ENCODE results near the gene STING1. TPM values are rescaled to one million over a fixed set of nuclear protein-coding genes. Genes with fewer than 3 reads are reported as not detected.
A peak's percentile ranks its signal among the peaks of the same experiment; 100 is the strongest.

STING1 gene
- total RNA-seq, 1 donor from 2014 or later, result 0.07 TPM

GRCh38 chr5:139475865-139476617, 6.5 kb downstream of the STING1 start:
- H3K27me3 Mint-ChIP-seq (ENCODE audit: insufficient read depth, low read depth), result peaks cover 4% of the 10 kb centered on the region
- no peaks in the 10 kb centered on the region for H3K36me3 ChIP-seq
- H3K4me1 Mint-ChIP-seq, result peaks cover 37% of the 10 kb centered on the region
- H3K27ac Mint-ChIP-seq, result no peak overlapping the region
- H3K27ac ChIP-seq, result no peak overlapping the region
- H3F3A ChIP-seq (ENCODE audit: low read depth), result peaks cover 24% of the 10 kb centered on the region
- H3K9ac ChIP-seq, result no peak overlapping the region
- DNase-seq (ENCODE audit: low spot score), result no peak
- H2AFZ ChIP-seq (replicated peaks), result no peak overlapping the region
- H3K4me2 ChIP-seq, result no peak overlapping the region
- TF ChIP-seq EZH2phosphoT487 (IDR thresholded peaks at IDR 0.05) (no peak), CTCF (IDR thresholded peaks at IDR 0.05) (no peak), EZH2 (IDR thresholded peaks at IDR 0.05) (no peak)
- H3K36me3 Mint-ChIP-seq, result no peaks in the 10 kb centered on the region
- H3K9me3 ChIP-seq (ENCODE audit: low read depth), result no peaks in the 10 kb centered on the region
- H4K20me1 ChIP-seq (ENCODE audit: low read depth), result no peaks in the 10 kb centered on the region
- H3K4me3 ChIP-seq, result no peak overlapping the region
- H3K79me2 ChIP-seq (ENCODE audit: low read depth), result no peaks in the 10 kb centered on the region
- peaks cover 29% of the 10 kb centered on the region for H3K4me1 ChIP-seq
- H3K4me3 Mint-ChIP-seq, result no peak overlapping the region
- no peaks in the 10 kb centered on the region for H3K9me3 Mint-ChIP-seq
- H3K27me3 ChIP-seq, result no peaks in the 10 kb centered on the region

- peaks cover 31% of the 10 kb centered on the region for H3K4me1 Mint-ChIP-seq
- peaks cover 4% of the 10 kb centered on the region for H3K27me3 Mint-ChIP-seq (ENCODE audit: insufficient read depth, low read depth)
- Histone ChIP-seq H3K9me3 (ENCODE audit: low read depth) (no peaks in the 10 kb centered on the region), H3K4me3 (no peak overlapping the region), H4K20me1 (ENCODE audit: low read depth) (no peaks in the 10 kb centered on the region), H3K4me1 (peaks cover 29% of the 10 kb centered on the region), H2AFZ (replicated peaks) (no peak overlapping the region), H3K27ac (no peak overlapping the region), H3K79me2 (ENCODE audit: low read depth) (no peaks in the 10 kb centered on the region), H3K27me3 (no peaks in the 10 kb centered on the region), H3K4me2 (no peak overlapping the region), H3F3A (ENCODE audit: low read depth) (peaks cover 24% of the 10 kb centered on the region), H3K9ac (no peak overlapping the region), H3K36me3 (no peaks in the 10 kb centered on the region)
- H3K36me3 Mint-ChIP-seq, result no peaks in the 10 kb centered on the region
- no peak for TF ChIP-seq CTCF (IDR thresholded peaks at IDR 0.05)
- no peak for TF ChIP-seq EZH2phosphoT487 (IDR thresholded peaks at IDR 0.05)
- TF ChIP-seq EZH2 (IDR thresholded peaks at IDR 0.05), result no peak
- H3K4me3 Mint-ChIP-seq, result no peak overlapping the region
- DNase-seq (ENCODE audit: low spot score), result no peak
- no peaks in the 10 kb centered on the region for H3K9me3 Mint-ChIP-seq
- peak overlapping the region; percentile 91 for H3K27ac Mint-ChIP-seq
These were observed 7.4 kb downstream of the STING1 start for GRCh38 chr5:139474890-139475791.

GRCh38 chr5:139473565-139473964, 9.0 kb downstream of the STING1 start:
- Histone ChIP-seq H3K36me3 (no peaks in the 10 kb centered on the region), H3K4me1 (peaks cover 29% of the 10 kb centered on the region), H4K20me1 (ENCODE audit: low read depth) (no peaks in the 10 kb centered on the region), H3K4me3 (no peak overlapping the region), H3F3A (ENCODE audit: low read depth) (peaks cover 29% of the 10 kb centered on the region), H3K27ac (peak overlapping the region; percentile 34), H2AFZ (replicated peaks) (peak overlapping the region; percentile 53), H3K79me2 (ENCODE audit: low read depth) (no peaks in the 10 kb centered on the region), H3K9ac (no peak overlapping the region), H3K9me3 (ENCODE audit: low read depth) (no peaks in the 10 kb centered on the region), H3K27me3 (no peaks in the 10 kb centered on the region), H3K4me2 (peak overlapping the region; percentile 58)
- Mint-ChIP-seq H3K27ac (peak overlapping the region; percentile 96), H3K9me3 (no peaks in the 10 kb centered on the region), H3K27me3 (ENCODE audit: insufficient read depth, low read depth) (peaks cover 6% of the 10 kb centered on the region), H3K36me3 (no peaks in the 10 kb centered on the region), H3K4me3 (peak overlapping the region; percentile 30), H3K4me1 (peaks cover 29% of the 10 kb centered on the region)
- no peak for TF ChIP-seq CTCF (IDR thresholded peaks at IDR 0.05)
- TF ChIP-seq EZH2phosphoT487 (IDR thresholded peaks at IDR 0.05), result no peak
- no peak for TF ChIP-seq EZH2 (IDR thresholded peaks at IDR 0.05)
- DNase-seq (ENCODE audit: low spot score), result no peak
